Measurements from ENCODE around the gene ALAS2.

ALAS2 gene

DNA sequence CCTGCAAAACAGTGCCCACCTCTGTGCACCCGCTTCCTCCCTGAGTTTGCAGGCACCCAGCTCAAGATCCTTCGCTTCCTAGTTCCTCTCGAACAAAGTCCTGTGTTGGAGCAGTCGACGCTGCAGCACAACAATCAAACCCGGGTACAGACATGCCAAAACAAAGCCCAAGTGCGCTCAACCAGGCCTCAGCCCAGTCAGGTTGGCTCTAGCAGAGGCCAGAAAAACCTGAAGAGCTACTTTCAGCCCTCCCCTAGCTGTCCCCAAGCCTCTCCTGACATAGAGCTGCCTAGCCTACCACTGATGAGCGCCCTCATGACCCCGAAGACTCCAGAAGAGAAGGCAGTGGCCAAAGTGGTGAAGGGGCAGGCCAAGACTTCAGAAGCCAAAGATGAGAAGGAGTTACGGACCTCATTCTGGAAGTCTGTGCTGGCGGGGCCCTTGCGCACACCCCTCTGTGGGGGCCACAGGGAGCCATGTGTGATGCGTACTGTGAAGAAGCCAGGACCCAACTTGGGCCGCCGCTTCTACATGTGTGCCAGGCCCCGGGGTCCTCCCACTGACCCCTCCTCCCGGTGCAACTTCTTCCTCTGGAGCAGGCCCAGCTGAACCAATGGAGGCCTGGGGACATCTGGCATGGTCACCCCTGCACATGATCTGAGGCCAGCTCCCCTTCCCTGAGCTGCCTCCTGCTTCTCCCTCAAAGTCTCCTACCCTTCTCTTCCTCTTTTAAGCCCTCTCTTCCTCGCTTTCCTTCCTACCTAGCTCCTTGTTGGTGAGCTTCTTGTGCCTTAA is 23.8 kb downstream of the ALAS2 start:
- Histone ChIP-seq H3K79me2 (ENCODE audit: insufficient read depth, low read length) (no peaks in the 10 kb centered on the region), H4K20me1 (ENCODE audit: insufficient read depth, low read length) (no peaks in the 10 kb centered on the region), H3K27me3 (ENCODE audit: insufficient read depth, low read length) (no peaks in the 10 kb centered on the region), H3K36me3 (ENCODE audit: insufficient read depth, low read length) (peaks cover 46% of the 10 kb centered on the region), H3K27ac (ENCODE audit: low read depth, low read length, poor library complexity, severe bottlenecking) (no peak overlapping the region), H2AFZ (ENCODE audit: low read length) (no peak overlapping the region), H3K9me3 (ENCODE audit: low read length) (no peaks in the 10 kb centered on the region), H3K4me1 (ENCODE audit: insufficient read depth, low read length, severe bottlenecking) (peaks cover under 1% of the 10 kb centered on the region), H3F3A (ENCODE audit: insufficient read depth, low read length) (no peaks in the 10 kb centered on the region), H3K4me3 (ENCODE audit: low read depth, low read length, poor library complexity, severe bottlenecking) (no peak overlapping the region), H3K9ac (ENCODE audit: low read length) (no peak overlapping the region), H3K4me2 (ENCODE audit: low read length) (no peak overlapping the region), H3K9me2 (ENCODE audit: low read depth, low read length) (no peaks in the 10 kb centered on the region)
- TF ChIP-seq EZH2 (IDR thresholded peaks at IDR 0.05; ENCODE audit: borderline replicate concordance, low read length): no peak
- TF ChIP-seq, protein P1, sequence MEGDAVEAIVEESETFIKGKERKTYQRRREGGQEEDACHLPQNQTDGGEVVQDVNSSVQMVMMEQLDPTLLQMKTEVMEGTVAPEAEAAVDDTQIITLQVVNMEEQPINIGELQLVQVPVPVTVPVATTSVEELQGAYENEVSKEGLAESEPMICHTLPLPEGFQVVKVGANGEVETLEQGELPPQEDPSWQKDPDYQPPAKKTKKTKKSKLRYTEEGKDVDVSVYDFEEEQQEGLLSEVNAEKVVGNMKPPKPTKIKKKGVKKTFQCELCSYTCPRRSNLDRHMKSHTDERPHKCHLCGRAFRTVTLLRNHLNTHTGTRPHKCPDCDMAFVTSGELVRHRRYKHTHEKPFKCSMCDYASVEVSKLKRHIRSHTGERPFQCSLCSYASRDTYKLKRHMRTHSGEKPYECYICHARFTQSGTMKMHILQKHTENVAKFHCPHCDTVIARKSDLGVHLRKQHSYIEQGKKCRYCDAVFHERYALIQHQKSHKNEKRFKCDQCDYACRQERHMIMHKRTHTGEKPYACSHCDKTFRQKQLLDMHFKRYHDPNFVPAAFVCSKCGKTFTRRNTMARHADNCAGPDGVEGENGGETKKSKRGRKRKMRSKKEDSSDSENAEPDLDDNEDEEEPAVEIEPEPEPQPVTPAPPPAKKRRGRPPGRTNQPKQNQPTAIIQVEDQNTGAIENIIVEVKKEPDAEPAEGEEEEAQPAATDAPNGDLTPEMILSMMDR (IDR thresholded peaks at IDR 0.05; ENCODE audit: low read length): no peak

DNA sequence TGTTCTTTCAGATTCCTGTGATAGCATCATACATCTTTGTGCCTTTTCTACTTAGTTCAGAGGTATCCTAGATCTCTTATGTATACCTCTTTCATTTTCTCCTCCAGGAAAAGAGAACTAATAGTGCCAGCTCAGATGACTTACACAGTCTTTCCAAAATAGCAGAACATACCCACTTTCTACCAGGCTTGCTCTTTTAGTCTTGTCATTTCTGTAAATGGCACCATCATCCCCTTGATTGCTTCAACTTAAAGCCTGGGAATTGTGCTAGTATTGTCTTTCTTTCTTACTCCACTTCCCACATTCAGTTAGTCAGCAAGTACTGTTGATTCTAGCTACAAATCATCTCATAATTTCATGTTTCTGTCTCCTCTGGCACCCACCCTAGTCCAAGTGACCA is 25.5 kb downstream of the ALAS2 start:
- H3K4me2 ChIP-seq (ENCODE audit: low read length): no peak overlapping the region
- peaks cover 7% of the 10 kb centered on the region; the same call in 1 of the 2 replicates for H3K79me2 ChIP-seq (ENCODE audit: insufficient read depth, low read length)
- no peak overlapping the region for H3K9ac ChIP-seq (ENCODE audit: low read length)
- no peak for TF ChIP-seq EZH2 (IDR thresholded peaks at IDR 0.05; ENCODE audit: borderline replicate concordance, low read length)
- TF ChIP-seq, protein P1 (IDR thresholded peaks at IDR 0.05; ENCODE audit: low read length): no peak
- H3K4me3 ChIP-seq (ENCODE audit: low read depth, low read length, poor library complexity, severe bottlenecking): no peak overlapping the region
- H3K9me2 ChIP-seq (ENCODE audit: low read depth, low read length): no peaks in the 10 kb centered on the region
- H3K27ac ChIP-seq (ENCODE audit: low read depth, low read length, poor library complexity, severe bottlenecking): no peak overlapping the region
- no peaks in the 10 kb centered on the region for H3F3A ChIP-seq (ENCODE audit: insufficient read depth, low read length)
- H3K9me3 ChIP-seq (ENCODE audit: low read length): no peaks in the 10 kb centered on the region
- H4K20me1 ChIP-seq (ENCODE audit: insufficient read depth, low read length): no peaks in the 10 kb centered on the region
- H3K4me1 ChIP-seq (ENCODE audit: insufficient read depth, low read length, severe bottlenecking): peaks cover 13% of the 10 kb centered on the region
- H3K36me3 ChIP-seq (ENCODE audit: insufficient read depth, low read length): peaks cover 52% of the 10 kb centered on the region
- H3K27me3 ChIP-seq (ENCODE audit: insufficient read depth, low read length): no peaks in the 10 kb centered on the region
- no peak overlapping the region for H2AFZ ChIP-seq (ENCODE audit: low read length)

GRCh38 chrX:55004231-55004630 is 26.5 kb downstream of the ALAS2 start:
- H3K36me3 ChIP-seq (ENCODE audit: insufficient read depth, low read length): peaks cover 52% of the 10 kb centered on the region
- no peak overlapping the region for H3K4me3 ChIP-seq (ENCODE audit: low read depth, low read length, poor library complexity, severe bottlenecking)
- H3K27me3 ChIP-seq (ENCODE audit: insufficient read depth, low read length): no peaks in the 10 kb centered on the region
- no peaks in the 10 kb centered on the region for H3F3A ChIP-seq (ENCODE audit: insufficient read depth, low read length)
- H2AFZ ChIP-seq (ENCODE audit: low read length): no peak overlapping the region
- TF ChIP-seq, protein P1 (IDR thresholded peaks at IDR 0.05; ENCODE audit: low read length): no peak
- TF ChIP-seq EZH2 (IDR thresholded peaks at IDR 0.05; ENCODE audit: borderline replicate concordance, low read length): no peak
- no peaks in the 10 kb centered on the region for H4K20me1 ChIP-seq (ENCODE audit: insufficient read depth, low read length)
- no peaks in the 10 kb centered on the region for H3K9me2 ChIP-seq (ENCODE audit: low read depth, low read length)
- H3K4me1 ChIP-seq (ENCODE audit: insufficient read depth, low read length, severe bottlenecking): peaks cover 16% of the 10 kb centered on the region
- H3K4me2 ChIP-seq (ENCODE audit: low read length): no peak overlapping the region
- no peaks in the 10 kb centered on the region for H3K9me3 ChIP-seq (ENCODE audit: low read length)
- H3K27ac ChIP-seq (ENCODE audit: low read depth, low read length, poor library complexity, severe bottlenecking): no peak overlapping the region
- H3K79me2 ChIP-seq (ENCODE audit: insufficient read depth, low read length): peaks cover 7% of the 10 kb centered on the region; the same call in 1 of the 2 replicates
- H3K9ac ChIP-seq (ENCODE audit: low read length): no peak overlapping the region
